ENCODE data around the gene ARL8B. TPM values are rescaled to one million over a fixed set of nuclear protein-coding genes. Genes with fewer than 3 reads are reported as not detected.
A peak's percentile ranks its signal among the peaks of the same experiment; 100 is the strongest.

Gene ARL8B
- total and polyA plus RNA-seq, 10 of the 15 experiments (the other 5 are each of a cell fraction or from before 2014, with no cell fraction given): 22.0 to 80.6 (median 43.7) TPM

DNA sequence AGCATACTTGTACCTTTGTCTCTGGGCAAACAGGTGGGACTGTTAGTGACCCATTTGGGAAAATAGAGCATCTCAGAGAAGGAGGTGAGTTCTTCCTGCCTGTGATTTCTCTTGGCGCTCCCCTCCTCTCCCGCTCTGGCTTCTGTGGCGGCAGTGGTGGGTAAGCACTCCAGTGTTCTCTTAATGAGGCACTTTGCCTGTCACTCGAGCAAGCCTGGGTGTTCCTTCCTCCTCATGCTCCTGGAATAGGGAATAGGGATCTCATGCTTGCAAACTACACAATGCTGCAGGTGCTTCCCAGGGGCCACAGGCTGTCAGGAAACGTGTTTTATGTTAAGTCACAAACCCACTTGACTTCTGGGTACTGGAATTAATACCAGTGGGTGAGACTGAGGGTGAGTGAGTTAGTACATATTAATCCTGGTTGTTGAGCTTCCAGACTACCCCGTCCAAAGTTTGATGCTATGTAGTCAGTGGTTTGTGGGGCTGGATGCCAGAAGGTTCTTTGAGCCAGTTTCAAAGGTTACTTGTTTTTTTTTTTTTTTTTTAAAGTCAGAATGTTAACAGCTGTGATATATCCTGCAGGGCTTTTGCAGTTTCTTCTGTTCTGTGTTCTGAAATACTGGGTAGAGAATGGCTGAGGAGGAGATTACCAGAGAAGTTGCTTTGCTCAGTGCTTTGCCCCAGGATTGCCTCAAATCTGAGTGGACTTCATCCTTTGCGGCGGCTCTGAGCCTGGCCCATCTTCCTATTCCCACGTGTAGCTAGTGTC lies 95.9 kb downstream of the ARL8B start:
- RAD21 ChIA-PET (ENCODE audit: unreplicated experiment): interaction anchor here (1.5 kb wide), 1 partner anchor 21 kb away, joined by 4 read pairs; no protein-coding TSS in a partner anchor
- no peaks in the 10 kb centered on the region for H3K9me3 ChIP-seq (replicated peaks; ENCODE audit: control insufficient read depth, insufficient read depth, low read length)
- no peaks in the 10 kb centered on the region; the same call in 1 of the 2 replicates for H4K20me1 ChIP-seq (ENCODE audit: control insufficient read depth, insufficient read depth)
- no peak overlapping the region for H3K4me2 ChIP-seq (ENCODE audit: control insufficient read depth, insufficient read depth)
- in situ Hi-C loops (cut with MboI): no loop called here
- no peak overlapping the region for H3K4me3 ChIP-seq
- H3K36me3 ChIP-seq (ENCODE audit: control insufficient read depth in 2 of 2, insufficient read depth in 2 of 2, low read length in 1 of 2): peaks cover 35 to 57% of the 10 kb centered on the region in 2 experiments
- FAIRE-seq (no peak), ATAC-seq (no peak), DNase-seq (ENCODE audit: low read depth, low spot score) (no peak)
- H3K79me2 ChIP-seq (ENCODE audit: control insufficient read depth, insufficient read depth, low read length): no peaks in the 10 kb centered on the region
- POLR2A ChIA-PET: interaction anchor here (0.6 to 0.9 kb wide), 2 partner anchors 21 to 40 kb away, joined by 3 to 8 read pairs; no protein-coding TSS in a partner anchor
- SMC1A ChIA-PET (ENCODE audit: uncharacterized antibody, unreplicated experiment): interaction anchor here (0.6 to 1.6 kb wide), 5 partner anchors 10 to 1399 kb away, joined by 3 to 4 read pairs (median 3); no protein-coding TSS in a partner anchor
- H3K27me3 ChIP-seq (replicated peaks in 1 of 2; ENCODE audit: control insufficient read depth in 2 of 2, insufficient read depth in 2 of 2, low read length in 1 of 2): no peaks in the 10 kb centered on the region
- H3K4me1 ChIP-seq (ENCODE audit: control insufficient read depth, insufficient read depth, low read length): no peaks in the 10 kb centered on the region
- no peak overlapping the region for H3K9ac ChIP-seq (ENCODE audit: control insufficient read depth, insufficient read depth, low read length)
- no peak overlapping the region for H2AFZ ChIP-seq (ENCODE audit: control insufficient read depth, low read depth, low read length)
- CTCF ChIA-PET: interaction anchor here (1.1 to 1.6 kb wide), 2 partner anchors 13 to 82 kb away, joined by 3 read pairs; no protein-coding TSS in a partner anchor
- no peak overlapping the region for H3K27ac ChIP-seq (ENCODE audit: control insufficient read depth, insufficient read depth)
- intact Hi-C loops (cut with micrococcal nuclease; ENCODE audit: unreplicated experiment): no loop called here
- BruUV-seq (replicated peaks): no TSS peak
- TF ChIP-seq, protein P1, sequence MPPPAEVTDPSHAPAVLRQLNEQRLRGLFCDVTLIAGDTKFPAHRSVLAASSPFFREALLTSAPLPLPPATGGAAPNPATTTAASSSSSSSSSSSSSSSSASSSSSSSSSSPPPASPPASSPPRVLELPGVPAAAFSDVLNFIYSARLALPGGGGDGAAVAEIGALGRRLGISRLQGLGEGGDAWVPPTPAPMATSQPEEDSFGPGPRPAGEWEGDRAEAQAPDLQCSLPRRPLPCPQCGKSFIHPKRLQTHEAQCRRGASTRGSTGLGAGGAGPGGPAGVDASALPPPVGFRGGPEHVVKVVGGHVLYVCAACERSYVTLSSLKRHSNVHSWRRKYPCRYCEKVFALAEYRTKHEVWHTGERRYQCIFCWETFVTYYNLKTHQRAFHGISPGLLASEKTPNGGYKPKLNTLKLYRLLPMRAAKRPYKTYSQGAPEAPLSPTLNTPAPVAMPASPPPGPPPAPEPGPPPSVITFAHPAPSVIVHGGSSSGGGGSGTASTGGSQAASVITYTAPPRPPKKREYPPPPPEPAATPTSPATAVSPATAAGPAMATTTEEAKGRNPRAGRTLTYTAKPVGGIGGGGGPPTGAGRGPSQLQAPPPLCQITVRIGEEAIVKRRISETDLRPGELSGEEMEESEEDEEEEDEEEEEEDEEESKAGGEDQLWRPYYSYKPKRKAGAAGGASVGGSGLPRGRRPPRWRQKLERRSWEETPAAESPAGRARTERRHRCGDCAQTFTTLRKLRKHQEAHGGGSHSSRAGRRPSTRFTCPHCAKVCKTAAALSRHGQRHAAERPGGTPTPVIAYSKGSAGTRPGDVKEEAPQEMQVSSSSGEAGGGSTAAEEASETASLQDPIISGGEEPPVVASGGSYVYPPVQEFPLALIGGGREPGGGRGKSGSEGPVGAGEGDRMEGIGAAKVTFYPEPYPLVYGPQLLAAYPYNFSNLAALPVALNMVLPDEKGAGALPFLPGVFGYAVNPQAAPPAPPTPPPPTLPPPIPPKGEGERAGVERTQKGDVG (CRISPR knock-in tag; IDR thresholded peaks at IDR 0.05): no peak
- TF ChIP-seq RELB (IDR thresholded peaks at IDR 0.05; ENCODE audit: low read depth): no peak
- peak; percentile 58; the same call in 1 of the 2 replicates for TF ChIP-seq POLR2AphosphoS5 (IDR thresholded peaks at IDR 0.05; ENCODE audit: low read length)
- no peak for TF ChIP-seq HDGF (IDR thresholded peaks at IDR 0.05)
- TF ChIP-seq PAX5 (IDR thresholded peaks at IDR 0.05; ENCODE audit: borderline replicate concordance, low read depth, low read length): no peak
- TF ChIP-seq ZNF687 (IDR thresholded peaks at IDR 0.05): no peak
- no peak for TF ChIP-seq RFX5 (IDR thresholded peaks at IDR 0.05; ENCODE audit: low read depth, low read length)
- no peak for TF ChIP-seq MEF2A (IDR thresholded peaks at IDR 0.05; ENCODE audit: insufficient read depth, low read depth, low read length)
- no peak for TF ChIP-seq RAD51 (IDR thresholded peaks at IDR 0.05)
- WGBS (ENCODE audit: insufficient coverage, insufficient replicate concordance, low lambda C conversion rate, missing lambda C conversion rate): 86% methylated on average over 9 of the region's 9 CpGs

All from GM12878 (cell line).